ENCODE data around the gene SETD2. TPM values are rescaled to one million over a fixed set of nuclear protein-coding genes. Genes with fewer than 3 reads are reported as not detected.
A peak's percentile ranks its signal among the peaks of the same experiment; 100 is the strongest.

Gene SETD2
- total RNA-seq, 1 experiment from 2014 or later: 47.6 TPM

- no peak overlapping the region for H3K4me3 Mint-ChIP-seq (ENCODE audit: unreplicated experiment)
These were observed 192.2 kb downstream of the SETD2 start for GRCh38 chr3:46971742-46972141.

GRCh38 chr3:46971151-46971550 is 192.8 kb downstream of the SETD2 start:
- H3K9me3 ChIP-seq: no peaks in the 10 kb centered on the region
- BruUV-seq (replicated peaks): no TSS peak
- H3K4me3 ChIP-seq (ENCODE audit: low read depth, low read length): no peak overlapping the region
- peaks cover 1% of the 10 kb centered on the region for H3K36me3 ChIP-seq (ENCODE audit: control insufficient read depth, insufficient read depth, low read length)
- POLR2A ChIA-PET: no interaction called here
- DNase-seq: no peak
- CTCF ChIA-PET: interaction anchor here (1.3 kb wide), 1 partner anchor 13 kb away, joined by 3 read pairs; no protein-coding TSS in a partner anchor
- H3K4me1 ChIP-seq: peaks cover 59% of the 10 kb centered on the region
- intact Hi-C loops (cut with micrococcal nuclease; ENCODE audit: unreplicated experiment): no loop called here
- Mint-ChIP-seq H3K4me3 (ENCODE audit: unreplicated experiment) (no peak overlapping the region), H3K36me3 (ENCODE audit: insufficient read depth, unreplicated experiment) (peaks cover 64% of the 10 kb centered on the region), H3K27me3 (ENCODE audit: insufficient read depth, unreplicated experiment) (no peaks in the 10 kb centered on the region), H3K9me3 (ENCODE audit: unreplicated experiment) (no peaks in the 10 kb centered on the region), H3K4me1 (ENCODE audit: low read depth, unreplicated experiment) (peaks cover 40% of the 10 kb centered on the region), H3K27ac (ENCODE audit: unreplicated experiment) (peak overlapping the region; percentile 49)
- H3K27me3 ChIP-seq (replicated peaks; ENCODE audit: control insufficient read depth, insufficient read depth, low read length): no peaks in the 10 kb centered on the region
- TF ChIP-seq CTCF (IDR thresholded peaks at IDR 0.05; ENCODE audit: insufficient read depth in 1 of 2, low read depth in 1 of 2, low read length in 1 of 2, severe bottlenecking in 1 of 2, unreplicated experiment in 1 of 2): no peak

More at GRCh38 chr3:46971742-46972141, 192.2 kb downstream of the SETD2 start:
- H3K27me3 ChIP-seq (replicated peaks; ENCODE audit: control insufficient read depth, insufficient read depth, low read length): no peaks in the 10 kb centered on the region
- H3K9me3 ChIP-seq: no peaks in the 10 kb centered on the region
- no peak for TF ChIP-seq CTCF (IDR thresholded peaks at IDR 0.05; ENCODE audit: insufficient read depth in 1 of 2, low read depth in 1 of 2, low read length in 1 of 2, severe bottlenecking in 1 of 2, unreplicated experiment in 1 of 2)
- H3K27ac Mint-ChIP-seq (ENCODE audit: unreplicated experiment): peak overlapping the region; percentile 49
- ChIA-PET CTCF (interaction anchor here (1.3 kb wide), 1 partner anchor 13 kb away, joined by 3 read pairs; no protein-coding TSS in a partner anchor), POLR2A (no interaction called here)
- no TSS peak for BruUV-seq (replicated peaks)
- peaks cover 1% of the 10 kb centered on the region for H3K36me3 ChIP-seq (ENCODE audit: control insufficient read depth, insufficient read depth, low read length)
- DNase-seq: peak; percentile 32 to 44
- intact Hi-C loops (cut with micrococcal nuclease; ENCODE audit: unreplicated experiment): no loop called here
- peaks cover 53% of the 10 kb centered on the region for H3K4me1 ChIP-seq
- no peaks in the 10 kb centered on the region for H3K27me3 Mint-ChIP-seq (ENCODE audit: insufficient read depth, unreplicated experiment)
- H3K4me1 Mint-ChIP-seq (ENCODE audit: low read depth, unreplicated experiment): peaks cover 34% of the 10 kb centered on the region
- H3K36me3 Mint-ChIP-seq (ENCODE audit: insufficient read depth, unreplicated experiment): peaks cover 65% of the 10 kb centered on the region
- H3K9me3 Mint-ChIP-seq (ENCODE audit: unreplicated experiment): no peaks in the 10 kb centered on the region
- no peak overlapping the region for H3K4me3 ChIP-seq (ENCODE audit: low read depth, low read length)

- H3K36me3 Mint-ChIP-seq (ENCODE audit: insufficient read depth, unreplicated experiment): peaks cover 67% of the 10 kb centered on the region
- CTCF ChIA-PET: interaction anchor here (1.3 kb wide), 1 partner anchor 12 kb away, joined by 3 read pairs; no protein-coding TSS in a partner anchor
- H3K27me3 ChIP-seq (replicated peaks; ENCODE audit: control insufficient read depth, insufficient read depth, low read length): no peaks in the 10 kb centered on the region
- TF ChIP-seq CTCF (IDR thresholded peaks at IDR 0.05; ENCODE audit: insufficient read depth in 1 of 2, low read depth in 1 of 2, low read length in 1 of 2, severe bottlenecking in 1 of 2, unreplicated experiment in 1 of 2): no peak
- no peak overlapping the region for H3K4me3 ChIP-seq (ENCODE audit: low read depth, low read length)
- POLR2A ChIA-PET: interaction anchor here (0.6 kb wide), 1 partner anchor 125 kb away, joined by 3 read pairs; no protein-coding TSS in a partner anchor
- H3K27me3 Mint-ChIP-seq (ENCODE audit: insufficient read depth, unreplicated experiment): no peaks in the 10 kb centered on the region
- H3K36me3 ChIP-seq (ENCODE audit: control insufficient read depth, insufficient read depth, low read length): peaks cover 1% of the 10 kb centered on the region
- peaks cover 46% of the 10 kb centered on the region for H3K4me1 Mint-ChIP-seq (ENCODE audit: low read depth, unreplicated experiment)
- no peaks in the 10 kb centered on the region for H3K9me3 ChIP-seq
- intact Hi-C loops (cut with micrococcal nuclease; ENCODE audit: unreplicated experiment): no loop called here
- H3K4me3 Mint-ChIP-seq (ENCODE audit: unreplicated experiment): no peak overlapping the region
- BruUV-seq (replicated peaks): no TSS peak
- H3K9me3 Mint-ChIP-seq (ENCODE audit: unreplicated experiment): no peaks in the 10 kb centered on the region
- peak in 1 of 2 experiments; percentile 37 for DNase-seq
- no peak overlapping the region for H3K27ac Mint-ChIP-seq (ENCODE audit: unreplicated experiment)
- H3K4me1 ChIP-seq: peaks cover 65% of the 10 kb centered on the region
These were observed 193.4 kb downstream of the SETD2 start for GRCh38 chr3:46970391-46971091.
